Measurements from ENCODE around the gene C20orf202. TPM values are rescaled to one million over a fixed set of nuclear protein-coding genes. Genes with fewer than 3 reads are reported as not detected.

C20orf202 gene
- polyA plus RNA-seq, 2 of the 4 experiments (the other 2 are of a cell fraction) = 0.12 TPM; not detected in 1

GRCh38 chr20:1160991-1161390 is 42.3 kb upstream of the C20orf202 start:
- WGBS (ENCODE audit: missing lambda C conversion rate) = 98% methylated on average over 12 of the region's 12 CpGs
- no peak for TF ChIP-seq ATOH8 (CRISPR knock-in tag; IDR thresholded peaks at IDR 0.05; ENCODE audit: low read depth)
- no peak for TF ChIP-seq KDM1A (IDR thresholded peaks at IDR 0.05; ENCODE audit: low read depth)
- no peak for TF ChIP-seq REST (IDR thresholded peaks at IDR 0.05)
- no peak for TF ChIP-seq CBX8 (IDR thresholded peaks at IDR 0.05)
- TF ChIP-seq JUNB (IDR thresholded peaks at IDR 0.05) = no peak
- POLR2A ChIA-PET = no interaction called here
- ATAC-seq (no peak), DNase-seq (ENCODE audit: low read depth in 1 of 2, low spot score in 1 of 2) (no peak), FAIRE-seq (no peak)
- CTCF ChIA-PET = interaction anchor here (0.8 to 1.5 kb wide), 3 partner anchors 10 to 205 kb away, joined by 3 to 4 read pairs (median 3); no protein-coding TSS in a partner anchor
- H3K4me1 ChIP-seq = no peaks in the 10 kb centered on the region
- no peaks in the 10 kb centered on the region for H3K9me3 ChIP-seq
- H3K4me2 ChIP-seq = no peak overlapping the region
- no peak overlapping the region for H3K4me3 ChIP-seq
- no peak overlapping the region for H3K27ac ChIP-seq

GRCh38 chr20:1163105-1163504 is 40.1 kb upstream of the C20orf202 start:
- no peak for DNase-seq (ENCODE audit: low read depth in 1 of 2, low spot score in 1 of 2)
- CTCF ChIA-PET = interaction anchor here (1.1 to 1.5 kb wide), 4 partner anchors 14 to 207 kb away, joined by 3 to 4 read pairs (median 3); no protein-coding TSS in a partner anchor
- Histone ChIP-seq H3K27ac (no peak overlapping the region), H3K9me3 (no peaks in the 10 kb centered on the region), H3K4me1 (no peaks in the 10 kb centered on the region), H3K4me3 (no peak overlapping the region), H3K4me2 (no peak overlapping the region)
- 91% methylated on average over 6 of the region's 6 CpGs for WGBS (ENCODE audit: missing lambda C conversion rate)
- TF ChIP-seq TP53 (CRISPR knock-in tag; IDR thresholded peaks at IDR 0.05) (no peak), REST (IDR thresholded peaks at IDR 0.05) (no peak), CTCF (IDR thresholded peaks at IDR 0.05) (no peak), GATA3 (IDR thresholded peaks at IDR 0.05; ENCODE audit: borderline replicate concordance) (no peak)
- ATAC-seq = no peak
- POLR2A ChIA-PET = no interaction called here
- no peak for FAIRE-seq

- WGBS (ENCODE audit: missing lambda C conversion rate) = 73% methylated on average over 2 of the region's 2 CpGs
- DNase-seq (ENCODE audit: low read depth in 1 of 2, low spot score in 1 of 2) (no peak), ATAC-seq (no peak), FAIRE-seq (no peak)
- Histone ChIP-seq H3K4me3 (no peak overlapping the region), H3K4me2 (no peak overlapping the region), H3K9me3 (no peaks in the 10 kb centered on the region), H3K4me1 (no peaks in the 10 kb centered on the region), H3K27ac (no peak overlapping the region)
- ChIA-PET POLR2A (no interaction called here), CTCF (interaction anchor here (0.8 to 1.5 kb wide), 3 partner anchors 14 to 22 kb away, joined by 3 to 4 read pairs (median 3); no protein-coding TSS in a partner anchor)
- TF ChIP-seq FOXS1 (CRISPR knock-in tag; IDR thresholded peaks at IDR 0.05) (no peak), BHLHE40 (IDR thresholded peaks at IDR 0.05; ENCODE audit: low read depth, low read length) (no peak), ELK1 (IDR thresholded peaks at IDR 0.05; ENCODE audit: low read depth, low read length) (no peak), HOXB13 (CRISPR knock-in tag; IDR thresholded peaks at IDR 0.05; ENCODE audit: low read depth) (no peak), TFCP2L1 (CRISPR knock-in tag; IDR thresholded peaks at IDR 0.05) (no peak), USF2 (IDR thresholded peaks at IDR 0.05) (no peak), NPAS2 (CRISPR knock-in tag; IDR thresholded peaks at IDR 0.05; ENCODE audit: borderline replicate concordance) (no peak), ZFP36 (IDR thresholded peaks at IDR 0.05; ENCODE audit: borderline replicate concordance, partially characterized antibody) (no peak), HDAC2 (IDR thresholded peaks at IDR 0.05) (no peak), HEYL (CRISPR knock-in tag; IDR thresholded peaks at IDR 0.05) (no peak), CHD2 (IDR thresholded peaks at IDR 0.05; ENCODE audit: low read length, partially characterized antibody) (no peak)
These were observed 39.6 kb upstream of the C20orf202 start for GRCh38 chr20:1163653-1164052.

All from A549 (cell line).